Keratinocyte (primary cell): ENCODE measurements around the gene TRPT1.

ENCODE experiments used
- EZH2 ChIP-seq: IDR thresholded peaks from one replicate; pipeline ENCODE4 v1.6.1; 2012; ENCODE audit warnings: inconsistent platforms, mild to moderate bottlenecking, low read length, moderate library complexity
- TF ChIP-seq, protein P1 (sequence below), 3 experiments: IDR thresholded peaks in 1 of 3; conservative IDR thresholded peaks in 1 of 3; optimal IDR thresholded peaks in 1 of 3; 2 replicates in 2 of 3; 3 replicates in 1 of 3; pipeline versions ENCODE3 to v1.5.1; 2011; ENCODE audit warnings: low read length in 3 of 3, mild to moderate bottlenecking in 3 of 3, moderate library complexity in 2 of 3, control low read depth in 1 of 3, inconsistent platforms in 1 of 3; ENCODE audit not compliant: insufficient read depth in 2 of 3; ENCODE audit errors: extremely low read depth in 1 of 3

DNA sequence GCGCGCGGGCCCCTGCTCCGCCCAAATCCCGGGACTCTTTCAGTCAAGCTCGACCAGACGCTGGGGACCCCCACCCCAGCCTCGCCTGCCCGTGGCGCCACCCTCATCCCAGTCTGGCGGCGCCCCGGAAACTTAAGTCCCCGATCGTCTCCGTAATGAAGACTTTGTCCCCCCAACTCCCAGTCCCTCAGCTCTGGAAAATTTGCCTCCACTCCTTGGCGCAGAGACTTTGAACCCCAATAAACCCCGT is 25.7 kb upstream of the TRPT1 start:
- TF ChIP-seq, protein P1, sequence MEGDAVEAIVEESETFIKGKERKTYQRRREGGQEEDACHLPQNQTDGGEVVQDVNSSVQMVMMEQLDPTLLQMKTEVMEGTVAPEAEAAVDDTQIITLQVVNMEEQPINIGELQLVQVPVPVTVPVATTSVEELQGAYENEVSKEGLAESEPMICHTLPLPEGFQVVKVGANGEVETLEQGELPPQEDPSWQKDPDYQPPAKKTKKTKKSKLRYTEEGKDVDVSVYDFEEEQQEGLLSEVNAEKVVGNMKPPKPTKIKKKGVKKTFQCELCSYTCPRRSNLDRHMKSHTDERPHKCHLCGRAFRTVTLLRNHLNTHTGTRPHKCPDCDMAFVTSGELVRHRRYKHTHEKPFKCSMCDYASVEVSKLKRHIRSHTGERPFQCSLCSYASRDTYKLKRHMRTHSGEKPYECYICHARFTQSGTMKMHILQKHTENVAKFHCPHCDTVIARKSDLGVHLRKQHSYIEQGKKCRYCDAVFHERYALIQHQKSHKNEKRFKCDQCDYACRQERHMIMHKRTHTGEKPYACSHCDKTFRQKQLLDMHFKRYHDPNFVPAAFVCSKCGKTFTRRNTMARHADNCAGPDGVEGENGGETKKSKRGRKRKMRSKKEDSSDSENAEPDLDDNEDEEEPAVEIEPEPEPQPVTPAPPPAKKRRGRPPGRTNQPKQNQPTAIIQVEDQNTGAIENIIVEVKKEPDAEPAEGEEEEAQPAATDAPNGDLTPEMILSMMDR (optimal IDR thresholded peaks at IDR 0.05 in 1 of 3, IDR thresholded peaks at IDR 0.05 in 1 of 3, conservative IDR thresholded peaks at IDR 0.05 in 1 of 3; ENCODE audit: extremely low read depth in 1 of 3, insufficient read depth in 2 of 3, low read length in 3 of 3): no peak
- TF ChIP-seq EZH2: no peak
